HG02642 (cell line): ENCODE results near the gene ACTRT2.

ENCODE experiments used
- ATAC-seq: cut with Tn5 transposase; IDR thresholded peaks from one replicate; pipeline ENCODE4 v1.9.1; 2021; ENCODE audit warnings: mild to moderate bottlenecking; ENCODE audit not compliant: unreplicated experiment, poor library complexity

ACTRT2 gene

GRCh38 chr1:3021233-3021671 lies at the start of gene ACTRT2:
Gene ACTRT2 (plus strand): TSS chr1:3021467. CDS start chr1:3021687, 220 bp downstream.
- ATAC-seq = no peak

- ATAC-seq = no peak
These were observed 49.7 kb upstream of the ACTRT2 start for GRCh38 chr1:2971609-2972008.

GRCh38 chr1:2972011-2972878 lies 49.0 kb upstream of the ACTRT2 start:
- no peak for ATAC-seq

DNA sequence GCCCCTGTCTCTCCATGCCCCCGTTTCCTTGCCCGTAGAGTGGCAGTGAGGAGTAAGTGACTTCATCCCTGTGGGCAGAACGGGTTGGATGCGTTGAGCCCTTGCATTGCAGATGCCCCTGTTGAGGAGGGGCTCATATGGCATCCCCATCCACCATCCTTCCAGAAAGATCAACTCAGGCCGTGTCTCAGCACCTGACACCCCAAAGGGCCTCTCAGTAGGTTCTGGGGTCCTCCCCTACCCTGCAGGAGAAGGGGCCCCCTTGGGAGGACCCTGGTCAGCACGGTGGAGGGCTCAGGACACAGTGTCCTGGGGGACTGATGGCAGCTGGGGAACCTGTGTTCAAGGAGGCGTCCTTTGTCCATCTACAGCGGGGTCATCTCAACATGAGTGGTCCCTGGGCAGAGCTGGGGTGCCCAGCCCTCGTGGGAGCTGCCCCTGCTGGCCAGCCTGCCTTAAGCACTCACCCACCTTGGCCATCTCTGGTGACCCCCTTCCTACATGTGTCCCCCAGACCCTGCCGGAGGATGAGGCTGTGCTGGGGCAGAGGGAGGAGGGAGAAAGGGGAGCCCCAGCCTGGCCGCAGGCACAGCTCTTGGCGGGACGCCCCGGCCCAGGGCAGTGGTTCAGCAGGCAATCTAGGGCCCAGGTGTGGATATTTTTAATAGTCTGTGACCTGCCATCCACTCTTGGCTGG lies 48.2 kb upstream of the ACTRT2 start:
- no peak for ATAC-seq

DNA sequence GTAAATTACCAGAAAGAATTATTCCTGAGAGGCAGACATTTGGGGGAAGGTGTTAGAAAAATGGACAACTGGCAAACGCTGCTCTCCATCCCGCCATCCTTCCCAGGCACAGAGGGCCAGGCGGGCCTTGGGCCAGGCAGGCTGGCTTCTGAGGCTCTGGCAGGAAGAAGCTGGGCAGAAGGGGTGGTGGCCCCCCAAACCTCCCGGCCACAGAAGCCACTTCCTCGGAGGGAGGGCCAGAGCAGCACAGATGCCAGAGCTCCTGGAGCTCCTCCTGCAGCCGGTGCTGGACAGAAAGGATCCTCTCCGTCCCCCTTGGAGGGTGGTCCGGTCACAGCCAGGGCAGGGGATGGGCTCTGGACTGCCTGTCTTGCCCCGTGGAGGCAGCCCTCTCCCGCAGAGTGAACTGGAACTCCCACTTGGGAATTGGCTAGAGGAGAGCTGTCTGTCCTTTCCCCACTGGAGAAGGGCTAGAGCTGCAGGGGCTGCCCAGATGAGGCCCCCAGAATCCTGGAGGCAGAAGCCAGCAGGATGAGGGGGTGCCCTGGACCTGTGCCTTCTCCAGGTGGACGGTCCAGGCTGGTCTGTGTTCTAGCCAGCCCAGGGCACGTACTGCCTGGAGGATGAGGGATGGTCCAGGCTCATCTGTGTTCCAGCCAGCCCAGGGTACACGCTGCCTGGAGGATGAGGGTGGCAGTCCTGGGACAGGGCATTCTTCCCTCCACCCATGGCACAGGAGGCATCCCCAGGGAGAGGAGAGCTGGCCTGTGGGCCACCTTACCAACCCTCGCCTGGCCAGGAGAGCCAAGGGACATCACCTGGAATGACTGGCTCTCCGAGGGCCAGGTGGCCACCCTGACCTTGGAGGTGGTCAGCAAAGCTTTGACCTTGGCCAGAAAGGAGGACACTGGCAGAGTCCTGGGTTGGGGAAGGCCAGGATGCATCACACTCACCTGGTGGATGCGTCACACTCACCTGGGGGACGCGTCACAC lies 47.4 kb upstream of the ACTRT2 start:
- no peak for ATAC-seq

GRCh38 chr1:2974701-2975301 lies 46.5 kb upstream of the ACTRT2 start:
- no peak for ATAC-seq

GRCh38 chr1:2975466-2976179 lies 45.6 kb upstream of the ACTRT2 start:
- ATAC-seq = no peak

GRCh38 chr1:2976180-2976562 lies 45.1 kb upstream of the ACTRT2 start:
- ATAC-seq = no peak

DNA sequence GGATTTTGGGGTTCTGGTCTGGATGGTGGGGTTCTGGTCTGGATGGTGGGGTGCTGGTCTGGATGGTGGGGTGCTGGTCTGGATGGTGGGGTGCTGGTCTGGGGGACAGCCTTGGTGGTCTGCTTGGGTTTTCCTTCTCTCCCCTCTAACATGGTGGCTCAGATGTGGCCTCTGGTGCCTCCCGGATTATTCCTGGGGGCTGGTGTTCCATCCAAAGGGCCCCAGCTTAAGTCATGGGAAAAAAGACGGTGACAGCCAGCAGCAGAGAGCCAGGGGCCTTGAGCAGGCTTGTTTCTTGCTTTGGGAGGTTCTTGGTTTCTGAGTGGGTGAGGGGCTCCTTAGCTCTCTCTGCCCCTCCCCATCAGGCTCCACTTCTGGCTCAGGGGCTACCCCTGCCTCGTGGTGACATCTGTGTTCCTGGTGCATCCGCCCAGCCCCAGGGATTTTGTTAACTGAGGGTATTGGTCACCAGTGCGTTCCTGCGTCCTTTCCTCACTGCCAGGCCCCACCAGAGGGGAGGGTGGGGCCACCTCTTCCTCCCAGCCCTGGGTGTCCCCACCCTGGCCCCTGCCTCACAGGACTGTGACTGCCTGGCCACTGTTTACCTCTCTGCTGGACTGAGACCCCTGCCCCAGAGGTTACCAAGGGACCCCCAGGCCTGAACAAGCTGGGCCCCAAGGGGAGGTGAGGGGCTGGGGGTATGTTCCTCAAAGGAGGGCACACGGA lies 43.2 kb upstream of the ACTRT2 start:
- ATAC-seq = no peak

DNA sequence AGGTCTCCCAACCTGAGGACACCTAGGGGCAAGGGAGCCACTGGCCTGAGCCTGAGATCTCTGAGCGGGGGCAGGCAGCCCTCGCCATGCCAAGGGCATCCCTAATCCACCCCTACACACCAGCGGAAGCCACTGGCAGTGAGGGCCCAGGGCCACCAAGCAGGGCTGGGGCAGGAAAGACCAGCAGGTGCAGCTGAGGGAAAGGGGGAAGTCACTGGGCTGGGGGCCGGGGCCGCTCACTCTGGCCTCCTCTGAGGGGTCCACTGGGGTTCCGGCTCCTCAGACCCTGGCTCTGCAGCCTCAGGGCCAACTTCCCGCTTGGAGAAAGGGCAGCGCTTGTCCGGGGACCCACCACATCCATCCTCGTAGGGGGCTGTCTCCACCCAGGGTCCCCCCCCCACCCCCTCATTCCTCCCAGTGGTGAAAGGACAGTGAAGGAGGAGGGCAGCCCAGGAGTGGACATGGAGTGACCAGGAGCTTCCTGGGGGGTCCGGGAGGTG lies 42.5 kb upstream of the ACTRT2 start:
- no peak for ATAC-seq

DNA sequence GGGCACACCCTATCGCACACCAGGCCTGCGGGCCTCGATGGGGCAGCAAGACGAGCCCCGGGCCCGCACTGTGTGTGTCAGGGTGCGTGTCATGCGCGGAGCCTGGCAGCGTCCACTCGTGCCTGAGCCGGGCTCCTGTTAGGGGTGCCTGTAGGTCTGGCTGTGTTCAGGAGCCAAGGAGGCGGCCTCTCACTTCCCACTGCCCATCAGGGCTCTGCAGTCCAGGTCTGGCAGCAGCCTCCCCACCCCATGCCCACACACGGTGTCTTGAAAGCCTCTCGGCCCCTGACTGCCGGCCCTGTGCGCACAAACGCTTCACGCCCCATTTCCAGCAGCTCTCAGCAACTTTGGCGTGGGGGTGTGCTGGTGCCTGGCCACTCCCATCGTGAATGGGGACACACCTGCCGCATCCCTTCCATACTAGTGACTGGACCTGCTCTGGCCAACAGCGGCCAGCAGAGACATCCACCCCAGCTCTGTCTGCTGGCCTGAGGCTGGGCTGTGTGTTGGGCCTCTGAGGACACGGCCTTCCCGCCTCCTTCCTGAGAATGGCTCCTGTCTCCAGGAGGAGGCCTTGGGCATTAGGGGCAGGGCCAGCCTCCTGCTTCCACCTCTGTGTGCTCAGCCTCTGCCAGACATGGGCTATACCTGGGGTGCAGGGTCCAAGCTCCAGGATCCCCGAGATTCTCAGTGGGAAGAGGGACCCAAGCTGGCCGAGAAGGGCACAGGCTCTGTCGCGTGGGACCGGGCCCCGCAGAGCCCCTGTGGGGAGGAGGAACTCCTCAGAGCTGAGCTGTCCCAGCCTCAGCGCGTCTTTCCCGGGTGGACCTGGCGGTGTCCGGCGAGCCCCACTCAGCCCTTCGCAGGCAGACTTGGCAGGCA lies 41.8 kb upstream of the ACTRT2 start:
- no peak for ATAC-seq

- no peak for ATAC-seq
These were observed 41.0 kb upstream of the ACTRT2 start for GRCh38 chr1:2980073-2980791.

GRCh38 chr1:2980849-2981248 lies 40.4 kb upstream of the ACTRT2 start:
- no peak for ATAC-seq

GRCh38 chr1:2981388-2981787 lies 39.9 kb upstream of the ACTRT2 start:
- no peak for ATAC-seq

DNA sequence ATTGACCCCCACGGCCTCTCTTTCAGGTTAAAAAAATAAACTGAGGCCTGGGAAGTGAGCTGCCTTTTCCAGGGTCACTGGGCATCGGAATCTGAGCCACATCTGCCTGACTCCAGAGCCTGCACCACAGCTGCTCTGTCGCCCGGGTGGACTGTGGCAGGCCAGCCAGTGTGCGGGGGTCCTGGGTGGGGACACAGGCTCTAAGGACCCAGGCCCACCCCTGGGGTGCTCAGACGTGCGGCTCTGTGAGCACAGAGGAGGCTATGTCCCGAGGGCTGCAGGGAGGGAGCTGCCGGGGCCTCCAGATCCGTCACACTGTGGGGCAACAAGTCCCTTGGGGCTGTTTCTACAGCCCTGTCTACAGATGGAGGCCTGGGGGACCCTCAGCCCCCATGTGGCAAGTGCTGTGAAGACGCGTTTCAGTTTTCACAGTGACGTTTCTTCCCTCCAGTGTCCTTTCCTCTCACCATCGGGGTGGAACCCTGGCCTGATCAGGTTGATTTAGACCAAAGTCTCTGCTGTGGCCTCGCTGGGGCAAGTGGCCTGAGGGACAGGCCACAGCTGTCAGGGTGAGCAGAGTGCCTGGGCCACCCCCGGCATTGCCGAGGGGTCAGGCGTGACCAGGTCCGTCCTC lies 39.2 kb upstream of the ACTRT2 start:
- ATAC-seq = no peak

DNA sequence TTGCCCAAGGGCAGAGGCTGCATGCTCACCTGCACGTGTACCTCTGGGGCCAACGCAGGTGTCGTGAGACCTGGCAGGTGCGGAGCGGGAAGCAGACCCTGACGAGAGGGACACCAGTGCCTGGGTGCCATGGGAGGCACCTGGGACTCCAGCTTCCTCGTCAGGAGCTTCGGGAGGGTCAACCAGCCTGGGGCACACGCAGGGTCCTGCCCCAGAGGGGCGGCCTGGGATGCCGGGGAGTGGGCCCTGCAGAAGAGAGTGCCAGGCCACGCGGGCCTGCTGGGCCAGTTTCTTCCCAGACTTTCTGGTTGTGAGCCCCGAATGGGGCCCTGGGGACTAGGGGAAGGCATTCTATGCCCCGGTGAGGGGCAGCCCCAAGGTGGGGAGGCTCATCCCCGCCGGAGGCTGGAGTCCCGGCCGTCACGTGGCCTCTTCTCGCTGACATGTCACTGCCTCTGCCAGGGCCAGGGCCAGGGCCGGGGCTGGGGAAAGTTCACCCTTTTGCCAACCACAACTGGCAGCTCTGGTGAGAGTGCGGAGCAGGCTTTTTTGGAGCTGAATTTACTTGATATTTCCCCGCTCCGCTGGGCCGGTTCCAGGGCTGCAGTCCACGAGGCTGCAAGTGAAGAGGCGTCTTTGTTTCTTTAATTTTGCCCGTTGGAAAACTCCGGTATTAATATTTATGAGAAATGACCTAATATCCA lies 38.5 kb upstream of the ACTRT2 start:
- ATAC-seq = no peak
